DMS79 treated with DMSO at 0.1 percent for 48 hours (cell line): ENCODE results near the gene NTRK1.
"Not testable (repeated sequence)": the region's sequence is repeated elsewhere in the genome, so short reads cannot be mapped to it uniquely, and the experiment has no call there.

Experiments
- DNase-seq: peaks from one replicate; lab custom pipeline; 2025; lab: John Stamatoyannopoulos, UW

NTRK1 gene

DNA sequence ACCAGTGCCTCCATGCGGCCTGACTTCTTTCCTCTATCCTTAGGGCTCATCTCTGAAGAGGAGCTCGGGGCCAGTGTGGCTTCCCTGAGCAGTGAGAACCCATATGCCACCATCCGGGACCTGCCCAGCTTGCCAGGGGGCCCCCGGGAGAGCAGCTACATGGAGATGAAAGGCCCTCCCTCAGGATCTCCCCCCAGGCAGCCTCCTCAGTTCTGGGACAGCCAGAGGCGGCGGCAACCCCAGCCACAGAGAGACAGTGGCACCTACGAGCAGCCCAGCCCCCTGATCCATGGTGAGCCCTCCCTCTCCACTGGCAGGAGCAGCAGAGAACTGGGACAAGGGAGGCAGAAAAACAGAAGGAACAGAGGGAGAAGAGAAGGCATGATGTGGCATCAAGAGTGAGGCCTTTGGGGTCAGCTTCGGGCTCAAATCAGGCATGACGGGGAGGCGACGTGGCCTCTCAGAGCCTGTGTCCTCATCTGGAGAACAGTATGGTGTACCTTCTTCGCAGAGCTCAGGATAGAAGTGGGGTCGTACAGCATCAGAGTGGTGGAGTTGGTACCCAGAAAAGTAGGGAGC is 53.2 kb downstream of the NTRK1 start:
- DNase-seq, result no peak

DNA sequence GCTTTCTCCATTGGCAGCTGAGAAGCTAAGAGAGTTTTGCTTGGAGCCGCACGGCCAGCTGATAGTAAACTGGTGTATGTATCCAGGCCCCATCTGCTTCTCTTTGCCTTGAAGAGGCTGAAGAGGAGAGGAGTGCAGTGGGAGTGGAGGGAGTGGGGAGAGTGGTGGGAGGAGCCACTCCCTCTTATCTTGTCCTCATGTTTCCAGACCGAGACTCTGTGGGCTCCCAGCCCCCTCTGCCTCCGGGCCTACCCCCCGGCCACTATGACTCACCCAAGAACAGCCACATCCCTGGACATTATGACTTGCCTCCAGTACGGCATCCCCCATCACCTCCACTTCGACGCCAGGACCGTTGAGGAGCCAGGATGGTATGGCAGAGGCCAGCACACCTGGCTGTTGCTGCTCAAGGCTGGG is 53.8 kb downstream of the NTRK1 start:
- DNase-seq, result peak; percentile 42

DNA sequence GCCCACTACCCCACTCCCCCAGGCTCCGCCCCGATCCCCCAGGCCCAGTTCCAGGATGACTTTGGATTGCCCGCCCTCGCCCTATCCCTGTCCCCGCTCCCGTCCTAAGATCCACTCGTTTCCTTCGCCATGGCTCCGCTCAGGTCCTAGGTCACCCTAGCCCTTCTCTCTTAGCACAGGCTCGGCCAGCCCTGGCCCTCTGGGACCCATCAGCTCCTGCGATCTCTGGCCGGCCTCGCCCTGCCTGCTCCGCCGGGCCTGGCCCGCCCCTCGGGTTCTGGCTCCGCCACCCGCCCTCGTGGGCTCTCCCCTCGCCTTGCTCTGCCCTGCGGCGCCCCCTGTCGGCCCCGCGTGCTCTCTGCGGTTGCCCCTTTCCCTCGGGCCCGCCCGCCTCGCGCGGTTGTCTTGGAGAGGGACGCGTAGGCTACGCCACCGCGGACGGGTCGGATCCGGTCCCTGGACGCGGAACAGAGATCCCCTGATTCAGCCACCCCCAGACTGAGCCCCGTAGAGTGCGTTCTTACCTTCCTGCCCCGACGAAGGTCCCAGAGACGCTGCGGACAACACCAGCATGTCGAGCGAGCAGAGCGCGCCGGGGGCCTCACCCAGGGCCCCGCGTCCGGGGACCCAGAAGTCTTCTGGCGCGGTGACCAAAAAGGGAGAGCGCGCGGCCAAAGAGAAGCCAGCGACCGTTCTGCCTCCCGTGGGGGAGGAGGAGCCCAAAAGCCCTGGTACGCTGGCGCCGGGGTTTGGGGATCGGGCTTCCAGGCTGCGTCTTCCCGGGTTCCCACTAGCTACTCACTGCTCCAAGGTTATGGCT is 59.8 kb downstream of the NTRK1 start, which contains the start of gene LRRC71:
LRRC71 (plus strand) TSS at position 400 of the 820 bp plus-strand sequence; CDS start at position 572, 172 bp downstream.
- no peak for DNase-seq

DNA sequence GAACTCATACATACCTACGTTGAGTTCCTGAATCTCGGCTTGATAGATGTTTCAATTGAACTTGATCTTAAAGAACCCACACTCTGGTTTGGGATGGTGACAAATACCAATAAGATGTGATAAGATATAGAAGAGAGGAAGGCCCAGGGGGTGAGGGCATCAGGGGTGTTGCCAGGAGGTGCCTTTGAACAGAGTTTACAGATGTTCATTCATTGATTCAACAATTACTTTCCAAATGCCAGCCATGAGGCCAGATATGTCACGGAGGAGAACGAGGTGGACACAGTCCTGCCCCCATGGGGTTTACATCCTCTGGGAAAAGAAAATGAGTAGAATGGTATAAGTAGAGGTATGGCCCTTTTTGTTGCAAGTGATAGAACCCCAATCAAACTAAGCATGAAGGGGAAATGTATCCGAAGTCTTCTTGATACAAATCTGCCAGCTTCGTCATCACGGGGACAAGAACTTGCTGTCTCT is 60.4 kb downstream of the NTRK1 start:
- DNase-seq, result no peak

DNA sequence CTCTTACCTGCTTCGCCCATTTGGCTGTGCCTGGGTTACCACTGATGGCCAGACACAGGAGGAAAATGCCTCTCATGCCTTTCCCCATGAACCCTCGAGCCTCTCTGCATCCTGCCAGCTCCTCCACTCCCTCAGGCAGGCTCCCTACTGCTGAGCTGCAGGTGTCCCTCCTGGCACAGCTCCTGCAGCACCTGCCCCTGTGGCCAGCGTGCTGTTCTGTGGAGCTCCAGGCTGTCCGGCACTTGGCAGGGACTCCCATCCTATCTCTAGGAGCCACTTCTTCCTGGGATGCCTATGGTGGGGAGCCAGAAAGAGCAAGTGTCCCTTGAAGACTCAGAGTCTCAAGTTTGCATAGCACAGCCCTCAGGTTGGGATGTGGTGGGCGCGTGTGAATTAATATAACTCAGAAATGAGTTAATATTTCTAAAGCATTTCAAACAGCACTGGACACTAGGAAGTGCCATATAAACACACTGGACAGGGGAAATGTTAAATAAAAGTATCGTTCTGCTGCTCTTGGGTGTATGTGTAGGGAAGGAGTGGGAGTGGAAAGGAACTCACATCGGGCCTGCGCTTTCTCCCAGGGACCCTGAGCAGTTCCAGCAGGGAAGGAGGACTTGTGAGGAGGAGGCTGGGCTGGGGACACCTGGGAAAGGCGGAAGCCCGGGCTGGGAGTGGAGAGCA is 62.5 kb downstream of the NTRK1 start:
- DNase-seq, result peak; percentile 82

DNA sequence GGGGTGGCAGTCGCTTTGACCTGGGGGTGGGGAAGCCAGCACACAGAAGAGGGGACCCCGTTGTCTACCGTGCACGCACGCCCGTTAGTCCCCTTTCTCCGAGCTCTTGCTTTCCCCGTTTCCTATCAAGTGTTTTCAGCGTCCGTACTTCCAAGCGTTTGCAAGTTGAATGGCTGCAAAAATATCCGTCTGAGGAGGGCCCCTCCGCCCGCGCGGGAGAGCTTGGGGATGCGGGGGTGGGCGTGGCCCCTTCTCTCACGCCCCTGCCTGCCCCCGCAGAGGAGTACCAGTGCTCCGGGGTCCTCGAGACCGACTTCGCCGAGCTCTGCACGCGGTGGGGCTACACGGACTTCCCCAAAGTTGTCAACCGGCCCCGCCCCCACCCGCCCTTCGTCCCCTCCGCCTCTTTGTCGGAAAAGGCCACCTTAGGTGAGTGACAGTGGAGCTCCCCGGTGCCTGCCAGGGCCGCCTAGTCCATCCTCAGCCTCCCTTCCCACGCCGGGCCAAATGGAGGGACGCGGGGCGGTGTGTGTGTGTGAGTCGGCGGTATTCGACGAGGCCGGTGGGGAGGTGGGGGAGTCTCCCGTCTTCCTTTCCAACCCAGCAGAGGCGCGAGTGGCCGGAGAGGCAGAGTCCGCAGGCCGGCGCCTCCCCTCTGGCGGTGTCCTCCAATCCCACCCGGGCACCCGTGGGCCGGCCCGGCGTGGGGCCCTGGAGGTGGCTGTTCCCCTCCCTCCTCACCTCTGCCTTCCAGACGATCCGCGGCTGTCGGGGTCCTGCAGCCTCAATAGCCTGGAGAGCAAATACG is 63.2 kb downstream of the NTRK1 start:
- DNase-seq, result no peak

DNA sequence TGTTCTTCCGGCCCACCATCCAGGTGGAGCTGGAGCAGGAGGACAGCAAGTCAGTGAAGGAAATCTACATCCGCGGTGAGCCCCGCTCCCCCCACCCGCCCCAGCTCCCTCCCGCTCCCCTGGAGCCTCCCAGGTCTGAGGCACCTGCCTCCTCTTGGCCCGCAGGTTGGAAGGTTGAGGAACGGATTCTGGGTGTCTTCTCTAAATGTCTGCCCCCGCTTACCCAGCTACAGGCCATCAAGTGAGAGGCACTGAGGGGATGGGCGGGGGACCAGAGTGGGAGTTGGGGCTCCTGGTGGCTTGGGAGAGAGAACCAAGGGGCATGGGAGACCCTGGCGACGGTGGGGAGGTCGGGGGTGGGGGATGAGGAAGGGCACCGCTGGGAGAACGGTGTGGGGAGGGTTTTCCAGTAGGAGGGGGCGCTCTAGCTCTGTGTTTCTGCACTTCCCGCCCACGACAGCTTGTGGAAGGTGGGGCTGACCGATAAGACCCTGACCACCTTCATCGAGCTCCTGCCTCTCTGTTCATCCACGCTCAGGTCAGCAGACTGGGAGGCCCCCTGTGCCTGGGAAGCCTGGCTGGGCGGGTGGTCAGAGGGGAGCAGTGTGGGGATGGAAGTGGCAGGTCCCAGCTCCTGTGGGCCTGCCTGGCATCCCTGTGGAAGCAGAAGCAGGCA is 64.0 kb downstream of the NTRK1 start:
- no peak for DNase-seq

DNA sequence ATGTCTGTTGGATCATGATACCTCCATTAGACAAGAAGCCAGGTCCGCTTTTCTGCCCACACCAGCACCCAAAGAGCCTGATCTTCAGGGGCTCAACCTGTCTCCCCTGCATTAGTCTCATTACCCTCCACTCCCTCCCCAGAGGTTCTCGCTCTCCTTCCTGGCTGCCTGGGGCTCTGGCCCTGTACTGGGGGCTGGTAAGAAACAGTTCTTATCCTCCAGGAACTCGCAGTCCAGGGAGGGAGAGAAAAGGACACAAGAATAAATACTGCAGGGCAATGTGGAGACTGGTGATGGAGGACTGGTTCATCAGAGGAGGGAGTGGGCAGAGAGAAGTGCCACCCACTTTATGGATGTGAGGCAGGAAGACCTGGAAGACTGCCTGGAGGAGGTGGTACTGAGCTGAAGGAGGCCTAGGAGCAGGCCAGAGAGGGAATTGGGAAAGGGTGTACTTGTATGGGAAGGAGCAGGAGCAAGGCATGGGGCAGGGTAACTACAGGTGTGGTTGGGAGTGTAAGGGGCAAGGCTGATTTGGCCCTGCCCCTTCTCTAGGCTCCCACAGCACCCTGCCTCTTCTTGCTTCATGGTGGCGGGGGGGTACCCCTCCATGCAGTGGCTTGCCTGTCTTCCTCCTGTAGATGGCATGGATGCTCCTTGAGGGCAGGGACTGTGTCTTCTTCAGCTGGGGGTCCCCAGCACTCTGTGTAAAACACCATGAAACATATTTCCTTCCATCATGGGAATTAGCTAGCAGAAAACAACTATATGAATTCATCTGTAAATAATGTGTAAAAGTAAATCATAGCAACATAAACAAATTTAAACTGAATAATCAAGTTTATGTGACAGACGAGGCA is 64.7 kb downstream of the NTRK1 start:
- no peak for DNase-seq

DNA sequence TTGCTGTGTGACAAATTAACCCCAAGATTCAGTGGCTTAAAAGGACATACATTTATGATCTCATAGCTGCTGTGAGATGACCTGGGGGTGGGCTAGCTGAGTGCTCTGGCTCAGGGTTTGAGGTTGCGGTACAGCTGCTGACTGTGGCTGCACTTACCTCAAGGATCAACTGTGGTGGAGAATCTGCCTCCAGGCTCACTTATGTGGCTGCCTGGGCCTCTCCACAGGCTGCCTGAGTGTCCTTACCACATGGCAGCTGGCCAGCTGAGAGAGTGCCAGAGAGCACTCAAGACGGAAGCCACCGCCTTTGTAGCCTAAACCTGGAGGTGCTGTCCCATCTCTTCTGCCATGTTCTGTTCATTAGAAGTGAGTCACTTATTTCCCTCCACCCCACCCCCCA is 65.5 kb downstream of the NTRK1 start:
- DNase-seq, result peak; percentile 97

DNA sequence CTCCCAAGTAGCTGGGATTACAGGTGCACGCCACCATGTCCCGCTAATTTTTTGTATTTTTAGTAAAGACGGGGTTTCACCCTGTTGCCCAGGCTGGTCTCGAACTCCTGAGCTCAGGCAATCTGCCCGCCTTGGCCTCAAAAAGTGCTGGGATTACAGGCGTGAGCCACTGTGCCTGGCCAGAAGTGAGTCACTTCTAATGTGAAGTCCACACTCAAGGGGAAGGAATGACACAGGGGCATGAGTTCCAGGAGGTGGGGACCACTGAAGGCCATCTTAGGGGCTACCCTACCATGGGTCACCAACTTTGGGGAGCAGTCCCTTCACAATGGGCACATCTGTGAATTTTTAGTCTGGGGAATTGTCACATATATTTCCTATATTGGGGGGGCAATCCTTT is 66.0 kb downstream of the NTRK1 start:
- not testable (repeated sequence) for DNase-seq

DNA sequence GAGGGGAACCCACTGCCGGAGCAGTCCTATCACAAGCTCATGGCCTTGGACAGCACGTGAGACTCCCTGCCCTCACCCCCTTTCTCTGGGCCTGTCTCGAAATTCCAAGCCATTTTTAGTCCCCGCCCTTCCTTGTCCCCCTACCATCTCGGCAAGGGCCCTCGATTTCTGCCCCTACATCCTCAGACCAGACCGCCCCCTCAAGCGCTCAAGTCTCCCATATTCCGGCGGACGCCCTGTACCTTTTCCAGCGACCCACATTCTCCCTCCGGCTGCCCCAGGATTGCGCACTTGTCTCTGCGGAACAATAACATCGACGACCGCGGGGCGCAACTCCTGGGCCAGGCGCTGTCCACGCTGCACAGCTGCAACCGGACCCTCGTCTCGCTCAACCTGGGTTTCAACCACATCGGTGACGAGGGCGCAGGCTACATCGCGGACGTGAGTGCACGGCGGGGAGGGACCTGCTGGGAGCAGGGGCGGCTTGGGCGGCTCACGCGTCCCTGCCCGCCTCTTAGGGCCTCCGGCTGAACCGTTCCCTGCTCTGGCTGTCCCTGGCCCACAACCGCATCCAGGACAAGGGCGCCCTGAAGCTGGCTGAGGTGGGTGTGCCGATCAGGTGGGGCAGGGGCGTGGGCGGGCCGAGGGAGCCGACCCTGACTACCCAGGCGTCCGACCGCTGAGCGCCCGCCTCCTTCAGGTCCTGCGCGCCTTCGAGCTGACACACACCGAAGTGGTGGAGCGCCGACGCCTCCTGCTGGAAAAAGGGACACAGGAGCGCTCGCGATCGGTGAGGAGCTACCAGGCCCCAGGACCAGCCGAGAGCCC is 66.8 kb downstream of the NTRK1 start:
- DNase-seq, result peak; percentile 87

DNA sequence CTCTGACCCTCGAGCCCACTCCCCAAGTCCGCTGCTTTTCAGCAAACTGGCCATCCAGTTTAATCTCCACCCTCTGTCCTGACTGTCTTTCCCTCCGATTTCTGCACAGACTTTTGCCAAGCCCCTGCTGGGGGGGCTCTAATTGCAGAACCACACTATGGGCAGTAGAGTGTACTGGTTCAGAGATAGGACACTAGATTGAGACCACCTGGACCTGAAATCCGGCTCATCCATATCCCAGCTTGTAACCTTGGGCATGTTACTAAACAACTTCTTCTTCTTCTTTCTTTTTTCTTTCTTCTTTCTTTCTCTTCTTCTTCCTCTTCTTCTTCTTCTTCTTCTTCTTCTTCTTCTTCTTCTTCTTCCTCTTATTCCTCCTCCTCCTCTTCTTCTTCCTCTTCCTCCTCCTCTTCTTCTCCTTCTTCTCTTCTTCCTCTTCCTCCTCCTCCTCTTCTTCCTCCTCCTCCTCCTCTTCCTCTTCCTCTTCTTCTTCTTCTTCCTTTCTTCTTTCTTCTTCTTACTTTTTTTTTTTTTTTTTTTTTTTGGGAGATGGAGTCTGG is 67.5 kb downstream of the NTRK1 start:
- DNase-seq, result no peak

DNA sequence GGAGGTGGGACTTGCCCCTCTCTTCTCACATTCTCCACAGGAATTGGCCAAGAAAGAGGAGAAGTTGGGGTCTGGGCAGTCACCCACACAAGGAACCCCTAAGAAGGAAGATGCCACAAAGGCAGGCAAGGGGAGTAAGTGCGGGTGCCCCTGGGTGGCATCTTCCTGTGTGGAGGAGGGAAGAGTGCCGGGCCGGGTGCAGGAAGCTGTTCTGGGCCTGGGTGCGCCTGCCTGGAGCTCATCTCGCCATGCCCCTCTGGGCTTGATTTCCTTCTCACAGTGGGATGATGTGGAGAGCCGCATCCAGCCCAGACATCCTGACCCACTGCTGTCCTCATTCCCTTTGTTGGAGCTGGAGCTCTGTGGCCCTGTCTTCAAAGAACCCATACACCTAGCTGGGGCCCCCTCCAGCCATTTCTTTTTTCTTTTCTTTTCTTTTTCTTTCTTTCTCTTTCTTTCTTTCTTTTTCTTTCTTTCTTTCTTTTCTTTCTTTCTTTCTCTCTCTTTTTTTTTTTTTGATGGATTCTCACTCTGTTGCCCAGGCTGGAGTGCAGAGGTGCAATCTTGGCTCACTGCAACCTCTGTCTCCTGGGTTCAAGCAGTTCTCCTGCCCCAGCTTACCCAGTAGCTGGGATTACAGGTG is 69.1 kb downstream of the NTRK1 start:
- DNase-seq, result no peak

DNA sequence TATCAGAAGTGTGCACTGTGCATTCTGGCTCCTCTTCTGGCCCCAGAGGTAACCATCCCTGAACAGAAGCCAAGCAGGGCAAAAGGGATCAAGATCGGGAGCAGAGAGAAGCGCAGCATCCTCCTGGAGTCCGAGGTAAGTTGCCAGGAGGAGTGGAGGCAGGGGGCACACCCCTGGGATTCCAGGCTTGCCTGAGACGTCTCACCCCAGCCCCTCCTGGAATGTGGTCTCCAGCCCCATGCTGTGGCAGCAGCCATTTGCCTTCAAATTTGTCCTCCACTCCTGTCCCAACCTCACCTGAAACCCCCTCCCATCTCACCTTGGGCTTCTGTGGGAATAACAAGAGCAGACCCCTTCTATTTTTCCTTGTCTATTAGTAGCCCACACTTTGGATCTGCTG is 69.8 kb downstream of the NTRK1 start:
- no peak for DNase-seq
